DOHH2 (cell line): ENCODE results near the gene CAMK2N1.

Experiments
- H3F3A ChIP-seq: fragments of 200-600 bp; sonication (generic), shearing (Covaris generic); 2 replicates; pipeline ENCODE4 v1.6.0; 2016; ENCODE audit warnings: antibody characterized with exemption, mild to moderate bottlenecking; ENCODE audit not compliant: control insufficient read depth, insufficient read depth
- H3K27ac ChIP-seq: fragments of 200-600 bp; sonication (generic); 2 replicates; pipeline ENCODE4 v1.5.1; 2014; ENCODE audit warnings: low read depth, mild to moderate bottlenecking, low read length, moderate library complexity
- H3K27me3 ChIP-seq: fragments of 200-600 bp; sonication (generic); 2 replicates; pipeline ENCODE4 v1.6.1; 2014; ENCODE audit warnings: mild to moderate bottlenecking, low read length, mixed read lengths; ENCODE audit not compliant: control insufficient read depth
- H3K36me3 ChIP-seq: fragments of 200-600 bp; sonication (generic); 2 replicates; pipeline ENCODE4 v1.6.1; 2014; ENCODE audit warnings: mild to moderate bottlenecking, low read length, moderate library complexity, mixed read lengths; ENCODE audit not compliant: control insufficient read depth
- H3K4me1 ChIP-seq: fragments of 200-600 bp; sonication (generic); 2 replicates; pipeline ENCODE4 v1.6.1; 2014; ENCODE audit warnings: mild to moderate bottlenecking, low read length, mixed read lengths; ENCODE audit not compliant: control insufficient read depth
- H3K4me2 ChIP-seq: fragments of 200-600 bp; sonication (generic); 2 replicates; pipeline ENCODE4 v1.6.0; 2014; ENCODE audit warnings: mild to moderate bottlenecking, low read length, moderate library complexity
- H3K4me3 ChIP-seq: fragments of 200-600 bp; sonication (generic); 2 replicates; pipeline ENCODE4 v1.5.1; 2014; ENCODE audit warnings: mild to moderate bottlenecking, low read length, mixed read lengths
- H3K79me2 ChIP-seq: fragments of 200-600 bp; sonication (generic); 2 replicates; pipeline ENCODE4 v1.6.1; 2014; ENCODE audit warnings: mild to moderate bottlenecking, low read length, mixed read lengths; ENCODE audit not compliant: control insufficient read depth
- H3K9me2 ChIP-seq: fragments of 200-600 bp; sonication (generic); replicated peaks from 2 replicates; pipeline ENCODE4 v1.6.1; 2014; ENCODE audit warnings: mild to moderate bottlenecking, low read length, mixed read lengths; ENCODE audit not compliant: control insufficient read depth
- H3K9me3 ChIP-seq: fragments of 200-600 bp; sonication (generic); 2 replicates; pipeline ENCODE4 v1.6.1; 2014; ENCODE audit warnings: antibody characterized with exemption, low read length, mixed read lengths; ENCODE audit not compliant: control insufficient read depth, insufficient read depth
- H4K20me1 ChIP-seq: fragments of 200-600 bp; sonication (generic); 2 replicates; pipeline ENCODE4 v1.6.0; 2014; ENCODE audit warnings: low read depth, mild to moderate bottlenecking, antibody characterized with exemption, low read length, moderate library complexity; ENCODE audit not compliant: control insufficient read depth, insufficient read depth
- EZH2phosphoT487 ChIP-seq: fragments of 200-600 bp; sonication (generic); IDR thresholded peaks from 2 replicates; pipeline ENCODE4 v1.6.1; 2017; ENCODE audit warnings: borderline replicate concordance, mild to moderate bottlenecking, antibody characterized with exemption, low read length, moderate library complexity, mixed read lengths
- TF ChIP-seq, protein P1 (sequence below): fragments of 200-600 bp; sonication (generic); IDR thresholded peaks from one replicate; pipeline ENCODE4 v1.5.1; 2014; ENCODE audit warnings: antibody characterized with exemption, mild to moderate bottlenecking, low read depth, low read length; ENCODE audit not compliant: poor library complexity, severe bottlenecking

Gene CAMK2N1

DNA sequence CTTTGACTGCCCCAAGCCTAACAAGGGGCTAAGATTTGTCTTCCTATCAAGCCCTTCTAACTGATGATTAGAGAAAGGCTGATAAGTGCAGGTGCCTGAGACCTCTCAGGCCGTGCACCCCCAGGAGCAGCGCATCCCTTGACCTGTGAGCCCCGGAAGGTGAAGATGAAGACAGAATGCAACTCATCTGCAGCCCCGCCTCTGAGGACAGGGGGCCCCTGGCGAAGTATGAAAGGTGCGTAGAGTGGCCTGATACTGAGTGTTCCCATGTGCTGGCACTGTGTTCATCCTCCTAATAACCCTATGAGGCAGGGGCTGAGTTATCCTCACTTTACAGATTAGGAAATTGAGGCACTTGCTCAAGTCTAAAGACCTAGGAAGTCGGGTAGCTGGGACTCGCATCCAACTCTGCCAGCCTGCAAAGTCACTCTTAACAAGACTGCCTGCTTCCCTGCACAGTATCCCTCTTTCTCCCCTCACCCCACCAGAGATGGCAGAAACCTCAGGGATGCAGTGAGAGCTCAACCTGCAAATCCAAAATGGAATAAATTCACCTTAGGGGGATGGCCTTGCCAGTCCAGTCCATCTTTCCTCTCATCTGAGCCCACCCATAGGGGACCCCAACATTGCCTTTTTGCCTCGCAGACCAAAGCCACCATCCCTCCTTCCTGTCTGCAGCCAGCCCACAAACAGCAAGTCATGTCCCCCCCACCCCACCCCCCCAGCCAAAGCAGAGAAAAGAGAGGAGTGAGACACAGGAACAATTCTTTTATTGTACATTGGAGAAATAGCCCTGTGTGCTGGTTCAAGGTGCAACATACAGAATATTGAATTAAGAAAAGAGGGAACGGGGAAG, 4.1 kb downstream of the CAMK2N1 start:
- TF ChIP-seq, protein P1, sequence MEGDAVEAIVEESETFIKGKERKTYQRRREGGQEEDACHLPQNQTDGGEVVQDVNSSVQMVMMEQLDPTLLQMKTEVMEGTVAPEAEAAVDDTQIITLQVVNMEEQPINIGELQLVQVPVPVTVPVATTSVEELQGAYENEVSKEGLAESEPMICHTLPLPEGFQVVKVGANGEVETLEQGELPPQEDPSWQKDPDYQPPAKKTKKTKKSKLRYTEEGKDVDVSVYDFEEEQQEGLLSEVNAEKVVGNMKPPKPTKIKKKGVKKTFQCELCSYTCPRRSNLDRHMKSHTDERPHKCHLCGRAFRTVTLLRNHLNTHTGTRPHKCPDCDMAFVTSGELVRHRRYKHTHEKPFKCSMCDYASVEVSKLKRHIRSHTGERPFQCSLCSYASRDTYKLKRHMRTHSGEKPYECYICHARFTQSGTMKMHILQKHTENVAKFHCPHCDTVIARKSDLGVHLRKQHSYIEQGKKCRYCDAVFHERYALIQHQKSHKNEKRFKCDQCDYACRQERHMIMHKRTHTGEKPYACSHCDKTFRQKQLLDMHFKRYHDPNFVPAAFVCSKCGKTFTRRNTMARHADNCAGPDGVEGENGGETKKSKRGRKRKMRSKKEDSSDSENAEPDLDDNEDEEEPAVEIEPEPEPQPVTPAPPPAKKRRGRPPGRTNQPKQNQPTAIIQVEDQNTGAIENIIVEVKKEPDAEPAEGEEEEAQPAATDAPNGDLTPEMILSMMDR = no peak
- TF ChIP-seq EZH2phosphoT487 = no peak
- Histone ChIP-seq H3K79me2 (no peaks in the 10 kb centered on the region), H3K36me3 (no peaks in the 10 kb centered on the region), H3K27ac (no peak overlapping the region), H4K20me1 (no peaks in the 10 kb centered on the region), H3K9me3 (no peaks in the 10 kb centered on the region), H3K4me2 (no peak overlapping the region), H3K4me3 (no peak overlapping the region), H3F3A (no peaks in the 10 kb centered on the region), H3K9me2 (no peaks in the 10 kb centered on the region), H3K4me1 (0 out of 2 replicates have a peak, but pooled peaks cover 2% of the 10 kb centered on the region), H3K27me3 (peaks cover 62% of the 10 kb centered on the region)

DNA sequence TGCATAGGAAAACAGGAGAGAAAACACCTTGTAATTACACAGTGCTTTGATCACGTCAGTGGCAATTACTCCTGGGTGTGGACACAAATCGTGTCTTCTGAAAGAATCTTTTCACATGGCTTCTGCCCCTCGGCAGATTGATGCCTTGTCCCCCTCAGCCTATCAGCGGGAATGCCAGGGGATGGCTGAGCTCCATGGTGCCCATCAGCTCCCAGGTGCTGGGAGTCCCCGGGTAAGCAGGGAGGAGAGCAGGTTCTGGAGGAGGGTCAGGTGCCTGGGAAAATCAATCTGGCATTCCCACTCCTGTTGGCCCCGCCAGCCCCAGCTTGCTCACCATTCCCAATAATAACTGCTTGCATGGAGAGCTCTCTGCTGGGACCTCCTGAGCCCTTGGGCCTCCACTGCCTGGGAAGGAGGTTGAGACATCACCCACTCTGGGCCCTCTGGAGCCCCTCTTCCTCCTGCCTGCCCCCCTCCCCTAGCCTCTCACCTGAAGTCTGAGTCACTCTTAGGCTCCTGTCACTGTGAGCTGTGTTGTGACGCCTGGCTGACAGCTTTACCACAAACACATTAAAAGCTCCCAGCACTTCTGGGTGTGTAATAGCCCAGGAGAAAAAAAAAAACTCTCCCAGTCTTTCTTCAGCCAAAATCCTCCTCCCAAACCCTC, 4.9 kb downstream of the CAMK2N1 start:
- peaks cover 60% of the 10 kb centered on the region for H3K27me3 ChIP-seq
- 0 out of 2 replicates have a peak, but pooled peaks cover 2% of the 10 kb centered on the region for H3K4me1 ChIP-seq
- no peaks in the 10 kb centered on the region for H4K20me1 ChIP-seq
- no peak for TF ChIP-seq EZH2phosphoT487
- TF ChIP-seq, protein P1 = no peak
- H3K36me3 ChIP-seq = no peaks in the 10 kb centered on the region
- no peak overlapping the region for H3K4me3 ChIP-seq
- no peak overlapping the region for H3K27ac ChIP-seq
- H3K79me2 ChIP-seq = no peaks in the 10 kb centered on the region
- H3K9me3 ChIP-seq = no peaks in the 10 kb centered on the region
- H3K9me2 ChIP-seq = no peaks in the 10 kb centered on the region
- H3K4me2 ChIP-seq = no peak overlapping the region
- no peaks in the 10 kb centered on the region for H3F3A ChIP-seq

DNA sequence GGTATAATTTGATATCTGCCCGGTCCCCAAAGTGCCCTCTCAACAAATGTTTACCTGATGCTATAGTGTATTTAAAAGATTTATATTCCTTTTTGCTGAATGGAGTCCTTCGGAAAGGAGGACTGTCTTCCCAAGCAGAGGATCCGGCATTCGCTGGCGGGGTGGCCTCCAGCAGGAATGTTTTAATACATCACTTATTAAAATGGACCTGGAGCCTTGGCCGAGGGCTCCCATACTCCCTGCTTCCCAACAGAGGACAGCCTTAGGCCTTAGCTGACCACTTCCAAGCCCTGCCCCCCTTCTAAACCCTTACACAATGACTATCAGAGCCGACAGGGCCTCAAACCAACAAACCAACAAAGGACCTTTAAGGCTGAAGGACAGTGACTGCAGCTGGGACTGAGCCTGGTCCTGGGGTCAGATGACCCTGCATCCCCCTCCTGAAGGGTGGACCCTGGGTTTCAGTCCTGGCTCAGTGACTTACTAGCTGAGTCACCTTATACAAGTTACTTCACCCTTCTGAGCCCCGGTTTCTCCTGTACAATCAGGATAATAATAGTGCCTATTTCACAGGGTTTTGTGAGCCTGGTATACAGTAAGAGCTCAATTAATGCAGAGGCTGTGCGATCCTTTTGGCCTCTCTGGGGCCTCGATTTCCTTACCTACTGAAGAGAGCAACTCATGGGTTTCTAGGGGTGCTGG, 5.6 kb downstream of the CAMK2N1 start:
- no peaks in the 10 kb centered on the region for H4K20me1 ChIP-seq
- no peak for TF ChIP-seq EZH2phosphoT487
- TF ChIP-seq, protein P1 = no peak
- H3K4me2 ChIP-seq = no peak overlapping the region
- H3F3A ChIP-seq = no peaks in the 10 kb centered on the region
- H3K4me3 ChIP-seq = no peak overlapping the region
- no peaks in the 10 kb centered on the region for H3K36me3 ChIP-seq
- no peaks in the 10 kb centered on the region for H3K9me3 ChIP-seq
- H3K27me3 ChIP-seq = peaks cover 59% of the 10 kb centered on the region
- no peaks in the 10 kb centered on the region for H3K79me2 ChIP-seq
- H3K9me2 ChIP-seq = no peaks in the 10 kb centered on the region
- H3K4me1 ChIP-seq = 0 out of 2 replicates have a peak, but pooled peaks cover 2% of the 10 kb centered on the region
- no peak overlapping the region for H3K27ac ChIP-seq
